COLO668 (cell line): Measurements from ENCODE around the gene CUTA.

ENCODE experiments used
- DNase-seq: peaks from one replicate; lab custom pipeline; 2025; ENCODE audit not compliant: unreplicated experiment; lab: John Stamatoyannopoulos, UW

Gene CUTA

GRCh38 chr6:33417903-33418689 lies at the start of gene CUTA:
TSS of gene CUTA (minus strand) at chr6:33418107. CDS start at chr6:33418000, 107 bp downstream.
- DNase-seq: peak; percentile 96

GRCh38 chr6:33467091-33467490 lies 49.2 kb upstream of the CUTA start:
- no peak for DNase-seq

- no peak for DNase-seq
Observed at GRCh38 chr6:33466075-33466735, 48.3 kb upstream of the CUTA start.

GRCh38 chr6:33459226-33459625 lies 41.3 kb upstream of the CUTA start:
- DNase-seq: no peak

- no peak for DNase-seq
Observed at GRCh38 chr6:33458676-33459075, 40.8 kb upstream of the CUTA start.

- DNase-seq: no peak
Observed at GRCh38 chr6:33456156-33456555, 38.2 kb upstream of the CUTA start.

GRCh38 chr6:33455051-33455450 lies 37.1 kb upstream of the CUTA start:
- no peak for DNase-seq

GRCh38 chr6:33454009-33454946 lies 36.4 kb upstream of the CUTA start, which contains the start of gene ZBTB9:
TSS of gene ZBTB9 (plus strand) at chr6:33454576. CDS start at chr6:33455101, 525 bp downstream.
- DNase-seq: peak; percentile 93

- no peak for DNase-seq
Observed at GRCh38 chr6:33453393-33454008, 35.6 kb upstream of the CUTA start.

GRCh38 chr6:33452496-33452895 lies 34.6 kb upstream of the CUTA start:
- no peak for DNase-seq

- no peak for DNase-seq
Observed at GRCh38 chr6:33451606-33452005, 33.7 kb upstream of the CUTA start.

GRCh38 chr6:33450434-33450833 lies 32.5 kb upstream of the CUTA start:
- DNase-seq: no peak

GRCh38 chr6:33446356-33446755 lies 28.4 kb upstream of the CUTA start:
- DNase-seq: no peak

- no peak for DNase-seq
Observed at GRCh38 chr6:33445119-33445603, 27.3 kb upstream of the CUTA start.

GRCh38 chr6:33443619-33444504 lies 26.0 kb upstream of the CUTA start:
- no peak for DNase-seq

GRCh38 chr6:33443025-33443424 lies 25.1 kb upstream of the CUTA start:
- no peak for DNase-seq

GRCh38 chr6:33442283-33442682 lies 24.4 kb upstream of the CUTA start:
- DNase-seq: no peak

- no peak for DNase-seq
Observed at GRCh38 chr6:33441457-33441856, 23.6 kb upstream of the CUTA start.

- no peak for DNase-seq
Observed at GRCh38 chr6:33440649-33441309, 22.9 kb upstream of the CUTA start.
